GM23248 (cell line): Measurements from ENCODE around the gene C1RL. TPM values are rescaled to one million over a fixed set of nuclear protein-coding genes. Genes with fewer than 3 reads are reported as not detected.

Experiments used
- DNase-seq: peaks from one replicate; pipeline ENCODE4 v3.0.0-alpha.2; 2015
- H2AFZ ChIP-seq: fragments of 200-600 bp; sonication (generic); 2 replicates; pipeline ENCODE4 v1.6.1; 2016; ENCODE audit warnings: antibody characterized with exemption
- H3F3A ChIP-seq: fragments of 200-600 bp; sonication (generic); 2 replicates; pipeline ENCODE4 v1.6.1; 2016; ENCODE audit warnings: mild to moderate bottlenecking, antibody characterized with exemption, mixed run types; ENCODE audit not compliant: insufficient read depth
- H3K27ac ChIP-seq: fragments of 200-600 bp; sonication (generic); 2 replicates; pipeline ENCODE4 v1.5.1; 2016; ENCODE audit warnings: mild to moderate bottlenecking
- H3K27me3 ChIP-seq: fragments of 200-600 bp; sonication (generic); replicated peaks from 2 replicates; pipeline ENCODE4 v1.6.1; 2016; ENCODE audit warnings: mild to moderate bottlenecking; ENCODE audit not compliant: insufficient read depth
- H3K36me3 ChIP-seq: fragments of 200-600 bp; sonication (generic); 2 replicates; pipeline ENCODE4 v1.6.1; 2016; ENCODE audit warnings: low read depth, mild to moderate bottlenecking
- H3K4me1 ChIP-seq: fragments of 200-600 bp; sonication (generic); 2 replicates; pipeline ENCODE4 v1.6.1; 2016; ENCODE audit warnings: mild to moderate bottlenecking; ENCODE audit not compliant: insufficient read depth
- H3K4me2 ChIP-seq: fragments of 200-600 bp; sonication (generic); one replicate; pipeline ENCODE4 v1.6.1; 2016; ENCODE audit warnings: mild to moderate bottlenecking; ENCODE audit not compliant: unreplicated experiment
- H3K4me3 ChIP-seq: fragments of 200-600 bp; sonication (generic); 2 replicates; pipeline ENCODE4 v1.5.1; 2016; ENCODE audit warnings: mild to moderate bottlenecking
- H3K79me2 ChIP-seq: fragments of 200-600 bp; sonication (generic); 2 replicates; pipeline ENCODE4 v1.6.1; 2016; ENCODE audit warnings: mild to moderate bottlenecking; ENCODE audit not compliant: insufficient read depth
- H3K9ac ChIP-seq: fragments of 200-600 bp; sonication (generic); 2 replicates; pipeline ENCODE4 v1.6.1; 2016; ENCODE audit warnings: mild to moderate bottlenecking
- H3K9me2 ChIP-seq: fragments of 200-600 bp; sonication (generic); 2 replicates; pipeline ENCODE4 v1.6.1; 2016; ENCODE audit warnings: mixed run types, mild to moderate bottlenecking, moderate library complexity; ENCODE audit not compliant: insufficient read depth
- H3K9me3 ChIP-seq: fragments of 200-600 bp; sonication (generic); one replicate; pipeline ENCODE4 v1.6.1; 2017; ENCODE audit warnings: low read depth
- H4K20me1 ChIP-seq: fragments of 200-600 bp; sonication (generic); 2 replicates; pipeline ENCODE4 v1.6.0; 2016; ENCODE audit not compliant: insufficient read depth
- EZH2 ChIP-seq: fragments of 200-600 bp; sonication (generic); IDR thresholded peaks from 2 replicates; pipeline ENCODE4 v1.6.1; 2018; ENCODE audit warnings: antibody characterized with exemption, mild to moderate bottlenecking; ENCODE audit not compliant: insufficient read depth, poor library complexity, severe bottlenecking
- EZH2phosphoT487 ChIP-seq: fragments of 200-600 bp; sonication (generic); IDR thresholded peaks from 2 replicates; pipeline ENCODE4 v1.6.1; 2018; ENCODE audit warnings: antibody characterized with exemption, moderate library complexity, mild to moderate bottlenecking, low read depth; ENCODE audit not compliant: insufficient read depth
- WGBS, 2 experiments: methylation state at CpG; one replicate each; pipeline ENCODE4 v1.1.6; 2015 to 2017; ENCODE audit warnings: low lambda C conversion rate in 2 of 2, low coverage in 1 of 2; ENCODE audit errors: missing lambda C conversion rate in 2 of 2; 5-methylcytosine and 5-hydroxymethylcytosine counted together
- in situ Hi-C: fragments of 300-500 bp; cut with MboI; formaldehyde crosslinking; loops from 2 replicates; pipeline ENCODE4 v1.15.0; 2020
- polyA plus RNA-seq: library from polyadenylated mRNA; unstranded; fragments of >200 nt; fragmentation: Nextera tagmentation; extraction: Ambion mirVana; gene quantifications from 2 replicates; pipeline ENCODE4 v1.2.1, GENCODE V29; 2016
- total RNA-seq: library from RNA; depleted of rRNA; stranded (reverse); fragments of >200 nt; shearing (Covaris generic); gene quantifications from 2 replicates; pipeline ENCODE4 v1.2.3, GENCODE V29; 2014

C1RL gene
- total and polyA plus RNA-seq, 2 experiments from 2014 or later: 14.3 to 22.2 TPM

GRCh38 chr12:7142809-7143465 is 33.9 kb upstream of the C1RL start:
- Histone ChIP-seq H3K4me1 (peaks cover 11% of the 10 kb centered on the region; the same call in 1 of the 2 replicates), H3K27ac (no peak overlapping the region), H3K4me3 (no peak overlapping the region), H3K9me3 (no peaks in the 10 kb centered on the region), H4K20me1 (no peaks in the 10 kb centered on the region), H3K79me2 (no peaks in the 10 kb centered on the region), H2AFZ (no peak overlapping the region), H3K9me2 (no peaks in the 10 kb centered on the region), H3K27me3 (no peaks in the 10 kb centered on the region), H3K9ac (no peak overlapping the region), H3F3A (0 out of 2 replicates have a peak, but pooled peaks cover 4% of the 10 kb centered on the region), H3K36me3 (peaks cover 3% of the 10 kb centered on the region; the same call in 1 of the 2 replicates), H3K4me2 (no peak overlapping the region)
- no peak for DNase-seq
- in situ Hi-C loops: no loop called here
- 86 to 87% methylated on average over 18 of the region's 18 CpGs for WGBS, 2 experiments
- TF ChIP-seq EZH2phosphoT487 (no peak), EZH2 (no peak)

GRCh38 chr12:7142056-7142644 is 33.1 kb upstream of the C1RL start:
- TF ChIP-seq EZH2 (no peak), EZH2phosphoT487 (no peak)
- Histone ChIP-seq H3K36me3 (peaks cover 3% of the 10 kb centered on the region; the same call in 1 of the 2 replicates), H3K79me2 (no peaks in the 10 kb centered on the region), H3K27ac (no peak overlapping the region), H3F3A (0 out of 2 replicates have a peak, but pooled peaks cover 4% of the 10 kb centered on the region), H4K20me1 (no peaks in the 10 kb centered on the region), H2AFZ (no peak overlapping the region), H3K27me3 (no peaks in the 10 kb centered on the region), H3K4me3 (no peak overlapping the region), H3K4me1 (peaks cover 11% of the 10 kb centered on the region; the same call in 1 of the 2 replicates), H3K9ac (no peak overlapping the region), H3K9me2 (no peaks in the 10 kb centered on the region), H3K4me2 (no peak overlapping the region), H3K9me3 (no peaks in the 10 kb centered on the region)
- peak; percentile 75 for DNase-seq
- in situ Hi-C loops: no loop called here
- WGBS, 2 experiments: 46 to 55% methylated on average over 5 of the region's 5 CpGs

GRCh38 chr12:7141351-7142005 is 32.5 kb upstream of the C1RL start:
- Histone ChIP-seq H3F3A (0 out of 2 replicates have a peak, but pooled peaks cover 4% of the 10 kb centered on the region), H3K4me2 (no peak overlapping the region), H3K36me3 (peaks cover 3% of the 10 kb centered on the region; the same call in 1 of the 2 replicates), H3K4me1 (peaks cover 11% of the 10 kb centered on the region; the same call in 1 of the 2 replicates), H3K9ac (no peak overlapping the region), H3K9me3 (no peaks in the 10 kb centered on the region), H3K4me3 (no peak overlapping the region), H2AFZ (no peak overlapping the region), H3K27ac (no peak overlapping the region), H4K20me1 (no peaks in the 10 kb centered on the region), H3K9me2 (no peaks in the 10 kb centered on the region), H3K27me3 (no peaks in the 10 kb centered on the region), H3K79me2 (no peaks in the 10 kb centered on the region)
- in situ Hi-C loops: no loop called here
- DNase-seq: no peak
- 66 to 74% methylated on average over 6 to 7 of the region's 7 CpGs for WGBS, 2 experiments
- TF ChIP-seq EZH2 (no peak), EZH2phosphoT487 (no peak)

GRCh38 chr12:7139200-7139599 is 30.2 kb upstream of the C1RL start:
- Histone ChIP-seq H3K9ac (no peak overlapping the region), H3K4me3 (no peak overlapping the region), H3F3A (no peaks in the 10 kb centered on the region), H3K36me3 (peaks cover 3% of the 10 kb centered on the region; the same call in 1 of the 2 replicates), H3K9me2 (no peaks in the 10 kb centered on the region), H3K27me3 (no peaks in the 10 kb centered on the region), H3K4me2 (no peak overlapping the region), H3K9me3 (no peaks in the 10 kb centered on the region), H2AFZ (no peak overlapping the region), H3K79me2 (no peaks in the 10 kb centered on the region), H3K27ac (no peak overlapping the region), H3K4me1 (no peaks in the 10 kb centered on the region), H4K20me1 (no peaks in the 10 kb centered on the region)
- DNase-seq: no peak
- in situ Hi-C loops: no loop called here
- TF ChIP-seq EZH2phosphoT487 (no peak), EZH2 (no peak)
- WGBS, 2 experiments: 96% methylated on average over 2 of the region's 2 CpGs
